Endodermal cell (in vitro differentiated cells): ENCODE measurements around the gene RYK. TPM values are rescaled to one million over a fixed set of nuclear protein-coding genes. Genes with fewer than 3 reads are reported as not detected.

Experiments
- DNase-seq: peaks from one replicate; pipeline ENCODE4 v3.0.0-alpha.2; 2017
- H3K27ac ChIP-seq: 2 replicates; pipeline ENCODE4 v1.5.1; 2013; ENCODE audit warnings: mild to moderate bottlenecking, low read depth, low read length, moderate library complexity
- H3K27me3 ChIP-seq: 2 replicates; pipeline ENCODE4 v1.6.1; 2013; ENCODE audit warnings: mild to moderate bottlenecking, low read length, moderate library complexity; ENCODE audit not compliant: insufficient read depth, control insufficient read depth, poor library complexity, severe bottlenecking
- H3K36me3 ChIP-seq: 2 replicates; pipeline ENCODE4 v1.7.0; 2013; ENCODE audit warnings: mild to moderate bottlenecking, low read length, moderate library complexity; ENCODE audit not compliant: control insufficient read depth, insufficient read depth
- H3K4me1 ChIP-seq: one replicate; pipeline ENCODE4 v1.7.0; 2013; ENCODE audit warnings: low read length; ENCODE audit not compliant: control insufficient read depth, insufficient read depth
- H3K4me3 ChIP-seq: 2 replicates; pipeline ENCODE4 v1.5.1; 2013; ENCODE audit warnings: mild to moderate bottlenecking, low read length, moderate library complexity
- H3K9ac ChIP-seq: 2 replicates; pipeline ENCODE4 v1.6.1; 2013; ENCODE audit warnings: mild to moderate bottlenecking, low read length, moderate library complexity; ENCODE audit not compliant: poor library complexity, severe bottlenecking; ENCODE audit errors: extremely low read depth
- H3K9me3 ChIP-seq: 2 replicates; pipeline ENCODE4 v1.6.1; 2013; ENCODE audit warnings: mild to moderate bottlenecking, low read length, moderate library complexity; ENCODE audit not compliant: control insufficient read depth
- H3K27ac Mint-ChIP-seq: 2 replicates; pipeline ENCODE4 v1.8.0; 2020; ENCODE audit warnings: mixed read lengths
- H3K27me3 Mint-ChIP-seq: 2 replicates; pipeline ENCODE4 v1.8.0; 2021; ENCODE audit warnings: mild to moderate bottlenecking, mixed read lengths; ENCODE audit not compliant: insufficient read depth
- H3K36me3 Mint-ChIP-seq: 2 replicates; pipeline ENCODE4 v1.8.0; 2020; ENCODE audit warnings: low read depth, mixed read lengths
- H3K4me1 Mint-ChIP-seq: 2 replicates; pipeline ENCODE4 v1.8.0; 2020; ENCODE audit warnings: mixed read lengths
- H3K4me3 Mint-ChIP-seq: 2 replicates; pipeline ENCODE4 v1.8.0; 2020; ENCODE audit warnings: mild to moderate bottlenecking, moderate library complexity, mixed read lengths
- H3K9me3 Mint-ChIP-seq: 2 replicates; pipeline ENCODE4 v1.8.0; 2020; ENCODE audit warnings: mild to moderate bottlenecking, mixed read lengths
- CTCF ChIP-seq: fragments of 200-600 bp; sonication (generic); conservative IDR thresholded peaks from 2 replicates; pipeline ENCODE4 v1.5.0; 2021; ENCODE audit warnings: antibody characterized with exemption, mild to moderate bottlenecking
- WGBS, 2 experiments: methylation state at CpG; one replicate each; pipeline versions ENCODE4 v1.1.5 to v1.1.7; 2013; ENCODE audit warnings: missing lambda C conversion rate in 2 of 2, mixed read lengths in 1 of 2; ENCODE audit not compliant: insufficient coverage in 1 of 2, insufficient read length in 1 of 2; 5-methylcytosine and 5-hydroxymethylcytosine counted together
- total RNA-seq, 2 donors: library from RNA; stranded (reverse); fragmentation: NEBNext Ultra II Directional in 1 of 2; extraction: Animal tissue kit (Norgen Biotek cat#: 25700) in 1 of 2; gene quantifications; 2 replicates in 1 of 2; 3 replicates in 1 of 2; pipeline ENCODE4 v1.2.1, GENCODE V29; 2021

The RYK gene
- total RNA-seq, 2 donors from 2014 or later, result 79.2 to 85.5 TPM

DNA sequence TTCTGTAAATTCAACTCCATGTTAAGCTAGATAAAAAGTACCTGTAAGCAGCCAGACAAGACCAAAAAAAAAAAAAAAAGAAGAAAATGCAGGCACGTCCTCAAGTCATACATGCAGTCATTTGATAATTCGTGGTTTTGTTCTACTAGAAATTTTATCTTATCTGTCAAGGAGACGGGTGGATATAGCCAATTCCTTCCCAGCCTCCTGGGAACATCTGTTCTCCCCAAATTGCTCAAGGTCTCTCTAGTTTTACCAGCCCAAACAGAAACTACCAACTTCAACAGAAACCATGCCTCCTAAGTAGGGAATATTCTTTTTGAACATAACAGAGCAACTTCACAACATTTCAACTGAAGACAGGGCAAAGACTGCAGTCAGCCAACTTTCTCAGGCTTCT is 19.5 kb downstream of the RYK start:
- Mint-ChIP-seq H3K27me3 (no peaks in the 10 kb centered on the region), H3K9me3 (no peaks in the 10 kb centered on the region), H3K4me3 (no peak overlapping the region), H3K27ac (peak overlapping the region; percentile 16), H3K4me1 (peaks cover 27% of the 10 kb centered on the region), H3K36me3 (peaks cover 6% of the 10 kb centered on the region)
- H3K4me3 ChIP-seq, result no peak overlapping the region
- H3K9me3 ChIP-seq, result no peaks in the 10 kb centered on the region
- no peak overlapping the region for H3K27ac ChIP-seq
- 84% methylated on average over 3 of the region's 3 CpGs; no CpG with 5 or more reads in 1 of the 2 experiments for WGBS, 2 experiments
- no peaks in the 10 kb centered on the region for H3K36me3 ChIP-seq
- no peak overlapping the region for H3K9ac ChIP-seq
- no peaks in the 10 kb centered on the region for H3K27me3 ChIP-seq
- DNase-seq, result no peak
- TF ChIP-seq CTCF, result no peak
- H3K4me1 ChIP-seq, result no peaks in the 10 kb centered on the region

- no peak for DNase-seq
- H3K27me3 ChIP-seq, result no peaks in the 10 kb centered on the region
- H3K4me1 ChIP-seq, result no peaks in the 10 kb centered on the region
- H3K36me3 Mint-ChIP-seq, result peaks cover 6% of the 10 kb centered on the region
- no peak overlapping the region for H3K9ac ChIP-seq
- no peak for TF ChIP-seq CTCF
- H3K27ac ChIP-seq, result no peak overlapping the region
- 82% methylated on average over 8 of the region's 8 CpGs; no CpG with 5 or more reads in 1 of the 2 experiments for WGBS, 2 experiments
- H3K4me1 Mint-ChIP-seq, result peaks cover 22% of the 10 kb centered on the region
- H3K4me3 ChIP-seq, result no peak overlapping the region
- no peak overlapping the region for H3K4me3 Mint-ChIP-seq
- H3K9me3 ChIP-seq, result no peaks in the 10 kb centered on the region
- no peaks in the 10 kb centered on the region for H3K27me3 Mint-ChIP-seq
- H3K27ac Mint-ChIP-seq, result no peak overlapping the region
- H3K9me3 Mint-ChIP-seq, result no peaks in the 10 kb centered on the region
- no peaks in the 10 kb centered on the region for H3K36me3 ChIP-seq
Measured at GRCh38 chr3:134229038-134229437, 21.6 kb downstream of the RYK start.

- Mint-ChIP-seq H3K9me3 (no peaks in the 10 kb centered on the region), H3K27me3 (no peaks in the 10 kb centered on the region), H3K4me1 (peaks cover 27% of the 10 kb centered on the region), H3K27ac (no peak overlapping the region), H3K36me3 (peaks cover 6% of the 10 kb centered on the region), H3K4me3 (no peak overlapping the region)
- H3K27me3 ChIP-seq, result no peaks in the 10 kb centered on the region
- no peak overlapping the region for H3K4me3 ChIP-seq
- no peaks in the 10 kb centered on the region for H3K36me3 ChIP-seq
- 100% methylated on average over 1 to 2 of the region's 2 CpGs for WGBS, 2 experiments
- H3K27ac ChIP-seq, result no peak overlapping the region
- no peak for DNase-seq
- no peaks in the 10 kb centered on the region for H3K9me3 ChIP-seq
- no peak for TF ChIP-seq CTCF
- H3K4me1 ChIP-seq, result no peaks in the 10 kb centered on the region
- H3K9ac ChIP-seq, result no peak overlapping the region
Measured at GRCh38 chr3:134228479-134228878, 22.2 kb downstream of the RYK start.
